Muscle of leg (tissue), 11 donors: ENCODE results near the gene LRP10. TPM values are rescaled to one million over a fixed set of nuclear protein-coding genes. Genes with fewer than 3 reads are reported as not detected.

ENCODE experiments used
- DNase-seq: peaks from one replicate; pipeline ENCODE4 v3.0.0; 2013
- H3K27ac ChIP-seq: one replicate; pipeline ENCODE4 v1.5.1; 2013; ENCODE audit warnings: mild to moderate bottlenecking, low read length, control low read depth
- H3K27me3 ChIP-seq: one replicate; pipeline ENCODE4 v1.6.1; 2013; ENCODE audit warnings: low read length; ENCODE audit not compliant: control insufficient read depth, insufficient read depth
- H3K36me3 ChIP-seq: one replicate; pipeline ENCODE4 v1.6.1; 2013; ENCODE audit warnings: low read length; ENCODE audit not compliant: control insufficient read depth, insufficient read depth
- H3K4me1 ChIP-seq: one replicate; pipeline ENCODE4 v1.6.1; 2013; ENCODE audit warnings: low read length; ENCODE audit not compliant: control insufficient read depth, insufficient read depth
- H3K4me3 ChIP-seq: one replicate; pipeline ENCODE4 v1.5.1; 2013; ENCODE audit warnings: low read length, control low read depth
- H3K9me3 ChIP-seq: replicated peaks from 2 replicates; pipeline ENCODE4 v1.6.1; 2013; ENCODE audit warnings: low read depth, low read length; ENCODE audit not compliant: control insufficient read depth
- WGBS: methylation state at CpG from one replicate; pipeline ENCODE4 v1.1.5; 2013; ENCODE audit warnings: missing lambda C conversion rate; ENCODE audit not compliant: insufficient coverage; 5-methylcytosine and 5-hydroxymethylcytosine counted together
- polyA plus RNA-seq, 8 donors: library from polyadenylated mRNA; unstranded; fragments of 120-200 nt; gene quantifications; one replicate each; pipeline versions ENCODE4 v1.2.1 to v1.2.3, GENCODE V29; 2013; ENCODE audit warnings: inconsistent platforms in 1 of 8, low replicate concordance in 1 of 8; ENCODE audit not compliant: insufficient read length in 8 of 8, insufficient read depth in 1 of 8
- total RNA-seq: library from RNA; stranded (reverse); fragments of 120-200 nt; gene quantifications from one replicate; pipeline ENCODE4 v1.2.4, GENCODE V29; 2013

LRP10 gene
- total and polyA plus RNA-seq, 9 donors: 14.5 to 49.9 (median 47.1) TPM

GRCh38 chr14:22929104-22929960, 57.8 kb downstream of the LRP10 start, which contains the start of gene PRMT5:
TSS of gene PRMT5 (minus strand) at chr14:22929376. CDS start at chr14:22929361, 15 bp downstream.
- Histone ChIP-seq H3K9me3 (no peaks in the 10 kb centered on the region), H3K4me1 (peaks cover 13% of the 10 kb centered on the region), H3K4me3 (peak within 1 kb of the TSS; percentile 96), H3K27me3 (no peaks in the 10 kb centered on the region), H3K27ac (peak within 1 kb of the TSS; percentile 95), H3K36me3 (peaks cover 28% of the 10 kb centered on the region)
- 0% methylated on average over 41 of the region's 51 CpGs for WGBS
- peak; percentile 100 for DNase-seq

- WGBS: 0% methylated on average over 1 of the region's 2 CpGs
- no peaks in the 10 kb centered on the region for H3K27me3 ChIP-seq
These were observed 58.4 kb downstream of the LRP10 start for GRCh38 chr14:22929961-22930364.

More at GRCh38 chr14:22929961-22930364, 58.4 kb downstream of the LRP10 start:
- no peak for DNase-seq
- Histone ChIP-seq H3K36me3 (peaks cover 22% of the 10 kb centered on the region), H3K4me3 (peak overlapping the region; percentile 96), H3K9me3 (no peaks in the 10 kb centered on the region), H3K4me1 (peaks cover 13% of the 10 kb centered on the region), H3K27ac (peak overlapping the region; percentile 95)

Other genes starting within 250 kb of the LRP10 start
- not detected for gene OR6J1, start 227.4 kb upstream of the LRP10 start, total RNA-seq
- gene OR6J1, start 227.4 kb upstream of the LRP10 start, polyA plus RNA-seq: under 1 TPM; 0.06 to 0.14 (median 0.09) TPM
- gene OXA1L, start 105.1 kb upstream of the LRP10 start, total RNA-seq: 171 TPM
- gene OXA1L, start 105.1 kb upstream of the LRP10 start, polyA plus RNA-seq: 100 to 1,000 TPM; 181 to 242 (median 205) TPM
- gene SLC7A7, start 56.3 kb upstream of the LRP10 start, total RNA-seq: 15.8 TPM
- 10 to 100 TPM; 23.5 to 59.3 (median 29.2) TPM for gene SLC7A7, start 56.3 kb upstream of the LRP10 start, polyA plus RNA-seq
- gene MRPL52, start 41.9 kb upstream of the LRP10 start, total RNA-seq: 69.2 TPM
- gene MRPL52, start 41.9 kb upstream of the LRP10 start, polyA plus RNA-seq: 10 to 100 TPM; 54.3 to 85.8 (median 66.0) TPM
- gene MMP14, start 35.2 kb upstream of the LRP10 start, total RNA-seq: 232 TPM
- gene MMP14, start 35.2 kb upstream of the LRP10 start, polyA plus RNA-seq: 100 to 1,000 TPM; 108 to 315 (median 188) TPM
- gene REM2, start 11.5 kb downstream of the LRP10 start, total RNA-seq: 0.13 TPM
- under 1 TPM in 7 of 8 donors, not detected in 1; 0.15 to 0.32 (median 0.19) TPM for gene REM2, start 11.5 kb downstream of the LRP10 start, polyA plus RNA-seq
- 67.6 TPM for gene RBM23, start 47.4 kb downstream of the LRP10 start, total RNA-seq
- gene RBM23, start 47.4 kb downstream of the LRP10 start, polyA plus RNA-seq: 10 to 100 TPM; 51.7 to 66.3 (median 55.8) TPM
- 41.8 TPM for gene PRMT5, start 57.6 kb downstream of the LRP10 start, total RNA-seq
- 10 to 100 TPM; 57.9 to 85.2 (median 71.2) TPM for gene PRMT5, start 57.6 kb downstream of the LRP10 start, polyA plus RNA-seq
- gene HAUS4, start 85.3 kb downstream of the LRP10 start, total RNA-seq: 39.3 TPM
- 10 to 100 TPM; 31.2 to 42.9 (median 38.0) TPM for gene HAUS4, start 85.3 kb downstream of the LRP10 start, polyA plus RNA-seq
- gene AJUBA, start 110.8 kb downstream of the LRP10 start, total RNA-seq: 30.5 TPM
- 10 to 100 TPM; 33.5 to 48.6 (median 41.2) TPM for gene AJUBA, start 110.8 kb downstream of the LRP10 start, polyA plus RNA-seq
- 10.0 TPM for gene C14orf93, start 138.4 kb downstream of the LRP10 start, total RNA-seq
- gene C14orf93, start 138.4 kb downstream of the LRP10 start, polyA plus RNA-seq: 10 to 100 TPM in 5 of 8 donors, 1 to 10 TPM in 3; 8.8 to 15.9 (median 11.2) TPM
- gene PSMB5, start 163.2 kb downstream of the LRP10 start, total RNA-seq: 154 TPM
- 100 to 1,000 TPM; 221 to 278 (median 253) TPM for gene PSMB5, start 163.2 kb downstream of the LRP10 start, polyA plus RNA-seq
- not detected for gene PSMB11, start 170.5 kb downstream of the LRP10 start, total RNA-seq
- gene PSMB11, start 170.5 kb downstream of the LRP10 start, polyA plus RNA-seq: not detected
- gene CDH24, start 185.8 kb downstream of the LRP10 start, total RNA-seq: 2.1 TPM
- 1 to 10 TPM; 3.0 to 6.8 (median 5.0) TPM for gene CDH24, start 185.8 kb downstream of the LRP10 start, polyA plus RNA-seq
- gene ACIN1, start 223.4 kb downstream of the LRP10 start, total RNA-seq: 72.5 TPM
- 100 to 1,000 TPM; 121 to 157 (median 135) TPM for gene ACIN1, start 223.4 kb downstream of the LRP10 start, polyA plus RNA-seq
- gene C14orf119, start 223.8 kb downstream of the LRP10 start, total RNA-seq: 46.0 TPM
- 10 to 100 TPM; 47.4 to 68.2 (median 54.6) TPM for gene C14orf119, start 223.8 kb downstream of the LRP10 start, polyA plus RNA-seq
- gene CIROP, start 233.2 kb downstream of the LRP10 start, total RNA-seq: not detected
- not detected for gene CIROP, start 233.2 kb downstream of the LRP10 start, polyA plus RNA-seq
- gene CEBPE, start 247.5 kb downstream of the LRP10 start, total RNA-seq: 0.13 TPM
- under 1 TPM; 0.12 to 0.33 (median 0.16) TPM for gene CEBPE, start 247.5 kb downstream of the LRP10 start, polyA plus RNA-seq